A549 (cell line): ENCODE results near the gene NEBL.

Experiments
- CTCF ChIP-seq: fragments of >200 bp; sonication (Bioruptor Twin); formaldehyde crosslinking; IDR thresholded peaks from 3 replicates; pipeline ENCODE4 v1.5.1; 2016
- HDAC2 ChIP-seq: fragments of 200-600 bp; sonication (generic); IDR thresholded peaks from 2 replicates; pipeline ENCODE4 v1.6.1; 2016
- RAD21 ChIP-seq, 2 experiments: fragments of >200 bp in 1 of 2; sonication (Bioruptor Twin) in 1 of 2; formaldehyde crosslinking in 1 of 2; IDR thresholded peaks in 1 of 2; conservative IDR thresholded peaks in 1 of 2; 2 replicates in 1 of 2; 3 replicates in 1 of 2; pipeline ENCODE4 v1.6.1; 2012 to 2018; ENCODE audit warnings: inconsistent platforms in 1 of 2
- REST ChIP-seq: fragments of 200-600 bp; sonication (generic); IDR thresholded peaks from 2 replicates; pipeline ENCODE4 v1.6.1; 2016; ENCODE audit warnings: antibody characterized with exemption, mild to moderate bottlenecking, moderate library complexity
- TF ChIP-seq, protein P1 (sequence below): fragments of 450-650 bp; IDR thresholded peaks from 2 replicates; pipeline ENCODE4 v1.6.1; 2014; ENCODE audit warnings: antibody characterized with exemption

DNA sequence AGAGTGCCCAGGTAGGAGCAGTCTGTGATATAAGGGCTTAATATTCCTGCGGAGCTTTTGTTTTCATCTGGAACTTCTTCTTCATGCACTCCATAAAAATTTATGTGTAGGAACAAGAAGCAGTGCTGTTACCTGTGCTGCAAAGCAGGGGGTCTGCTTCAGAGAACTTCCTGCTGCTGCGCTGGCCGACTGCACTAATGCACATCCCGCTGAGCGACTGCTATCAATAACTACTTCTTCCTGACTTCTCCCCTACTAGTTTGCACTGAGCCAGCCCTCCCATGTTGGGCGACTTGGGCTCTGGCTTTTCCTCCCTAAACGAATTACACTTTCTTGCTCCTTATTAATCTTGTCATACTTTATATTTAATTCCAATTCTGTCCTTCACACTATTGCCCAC is 150.3 kb downstream of the NEBL start:
- TF ChIP-seq CTCF (no peak), HDAC2 (no peak), REST (no peak), RAD21 (conservative IDR thresholded peaks at IDR 0.05 in 1 of 2, IDR thresholded peaks at IDR 0.05 in 1 of 2) (no peak)
- TF ChIP-seq, protein P1, sequence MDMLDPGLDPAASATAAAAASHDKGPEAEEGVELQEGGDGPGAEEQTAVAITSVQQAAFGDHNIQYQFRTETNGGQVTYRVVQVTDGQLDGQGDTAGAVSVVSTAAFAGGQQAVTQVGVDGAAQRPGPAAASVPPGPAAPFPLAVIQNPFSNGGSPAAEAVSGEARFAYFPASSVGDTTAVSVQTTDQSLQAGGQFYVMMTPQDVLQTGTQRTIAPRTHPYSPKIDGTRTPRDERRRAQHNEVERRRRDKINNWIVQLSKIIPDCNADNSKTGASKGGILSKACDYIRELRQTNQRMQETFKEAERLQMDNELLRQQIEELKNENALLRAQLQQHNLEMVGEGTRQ, result no peak
